Effector memory CD8-positive, alpha-beta T cell (primary cell): Measurements from ENCODE around the gene CIC.
"Not testable (repeated sequence)": the region's sequence is repeated elsewhere in the genome, so short reads cannot be mapped to it uniquely, and the experiment has no call there.

Source experiments
- ATAC-seq: fragments of 150-1000 bp; cut with Tn5 transposase; replicated peaks from 2 replicates; pipeline ENCODE4 v1.10.0; 2021; ENCODE audit warnings: mild to moderate bottlenecking, moderate library complexity
- DNase-seq, 3 experiments: peaks; one replicate each; pipeline ENCODE4 v3.0.0; 2021
- H3K27ac Mint-ChIP-seq, 2 donors: one replicate each; pipeline ENCODE4 v1.8.0; 2022; ENCODE audit warnings: mild to moderate bottlenecking in 2 of 2, mixed read lengths in 2 of 2, moderate library complexity in 2 of 2
- H3K27me3 Mint-ChIP-seq, 2 donors: one replicate each; pipeline ENCODE4 v1.8.0; 2022; ENCODE audit warnings: mixed read lengths in 2 of 2
- H3K36me3 Mint-ChIP-seq: one replicate; pipeline ENCODE4 v1.8.0; 2022; ENCODE audit warnings: mild to moderate bottlenecking, moderate library complexity, mixed read lengths; ENCODE audit not compliant: insufficient read depth
- H3K4me1 Mint-ChIP-seq, 2 donors: one replicate each; pipeline ENCODE4 v1.8.0; 2022; ENCODE audit warnings: low read depth in 2 of 2, mixed read lengths in 2 of 2
- H3K4me3 Mint-ChIP-seq, 2 donors: one replicate each; pipeline ENCODE4 v1.8.0; 2022; ENCODE audit warnings: mild to moderate bottlenecking in 2 of 2, mixed read lengths in 2 of 2, moderate library complexity in 2 of 2
- H3K9me3 Mint-ChIP-seq, 2 donors: one replicate each; pipeline ENCODE4 v1.8.0; 2022; ENCODE audit warnings: mixed read lengths in 2 of 2

The CIC gene

DNA sequence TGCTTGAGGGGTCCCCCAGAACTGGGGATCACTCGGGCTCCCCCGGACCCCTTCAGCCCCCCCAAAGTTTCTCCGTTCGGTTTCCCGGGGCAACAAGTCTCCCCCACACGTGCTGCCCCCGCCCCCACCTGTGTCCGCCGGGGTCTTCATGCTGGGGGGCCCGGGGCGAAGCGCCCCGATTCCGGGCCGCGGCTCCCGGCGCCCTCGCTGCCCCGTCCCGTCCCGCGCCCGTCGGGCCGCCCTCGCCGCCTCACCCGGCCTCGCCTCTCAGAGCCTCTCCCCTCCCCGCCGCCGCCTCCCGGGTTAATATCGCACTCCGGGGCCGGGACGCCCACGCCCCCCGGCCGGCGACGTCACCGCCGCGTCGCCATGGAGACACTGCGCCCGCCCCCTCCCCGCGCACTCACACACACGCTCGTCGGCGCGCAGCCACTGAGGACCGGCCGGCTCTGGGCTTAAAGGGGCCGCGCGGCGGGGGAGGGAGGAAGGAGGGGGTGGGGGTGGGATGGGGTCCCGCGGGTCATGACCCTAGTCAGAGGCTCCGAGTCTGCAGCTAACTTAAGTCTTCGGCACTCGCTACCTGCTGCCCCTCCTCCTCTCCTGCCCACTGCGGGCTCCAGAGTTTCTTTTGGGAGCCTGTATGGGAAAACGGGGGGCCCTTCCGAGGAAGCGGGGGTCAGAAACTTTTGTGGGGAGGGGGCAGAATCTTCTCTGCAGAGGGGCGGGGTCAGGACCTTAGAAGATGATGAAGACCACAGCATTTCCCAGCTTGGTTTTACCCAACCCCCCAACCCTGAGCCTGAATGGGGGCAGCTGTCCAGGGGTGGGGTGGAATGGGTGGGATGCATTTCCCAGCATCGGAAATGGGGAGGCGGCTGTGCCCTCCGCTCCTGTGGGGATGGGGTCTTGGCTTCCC, 13.9 kb upstream of the CIC start, which contains the start of gene ERF:
Gene ERF (minus strand): TSS at position 279 of the 916 bp plus-strand sequence. CDS start 129 bp downstream, at position 150.
- peak; percentile 93 for DNase-seq

GRCh38 chr19:42255766-42256745, 13.0 kb upstream of the CIC start:
- ATAC-seq (no peak), DNase-seq (no peak)

More for the DNA sequence above, 13.9 kb upstream of the CIC start, which contains the start of gene ERF:
- peak; percentile 82 for ATAC-seq
- H3K36me3 Mint-ChIP-seq = peaks cover 27% of the 10 kb centered on the region
- peak within 1 kb of the TSS; percentile 56 to 67 for H3K27ac Mint-ChIP-seq
- H3K4me3 Mint-ChIP-seq = peak within 1 kb of the TSS; percentile 86 to 96
- no peaks in the 10 kb centered on the region for H3K9me3 Mint-ChIP-seq
- no peaks in the 10 kb centered on the region for H3K27me3 Mint-ChIP-seq
- H3K4me1 Mint-ChIP-seq = peaks cover 24 to 25% of the 10 kb centered on the region in 2 donors

GRCh38 chr19:42257842-42258241, 11.2 kb upstream of the CIC start:
- peaks cover 9 to 10% of the 10 kb centered on the region in 2 donors for H3K4me1 Mint-ChIP-seq
- DNase-seq, H3K27ac Mint-ChIP-seq, H3K4me3 Mint-ChIP-seq, ATAC-seq, H3K27me3 Mint-ChIP-seq, H3K9me3 Mint-ChIP-seq: not testable (repeated sequence)
- H3K36me3 Mint-ChIP-seq = peaks cover 14% of the 10 kb centered on the region

More at GRCh38 chr19:42255766-42256745, 13.0 kb upstream of the CIC start:
- Mint-ChIP-seq H3K36me3 (peaks cover 18% of the 10 kb centered on the region), H3K9me3 (no peaks in the 10 kb centered on the region), H3K4me3 (peak overlapping the region; percentile 86 to 96), H3K27me3 (no peaks in the 10 kb centered on the region), H3K4me1 (peaks cover 22 to 24% of the 10 kb centered on the region in 2 donors), H3K27ac (peak overlapping the region; percentile 56 to 67)

DNA sequence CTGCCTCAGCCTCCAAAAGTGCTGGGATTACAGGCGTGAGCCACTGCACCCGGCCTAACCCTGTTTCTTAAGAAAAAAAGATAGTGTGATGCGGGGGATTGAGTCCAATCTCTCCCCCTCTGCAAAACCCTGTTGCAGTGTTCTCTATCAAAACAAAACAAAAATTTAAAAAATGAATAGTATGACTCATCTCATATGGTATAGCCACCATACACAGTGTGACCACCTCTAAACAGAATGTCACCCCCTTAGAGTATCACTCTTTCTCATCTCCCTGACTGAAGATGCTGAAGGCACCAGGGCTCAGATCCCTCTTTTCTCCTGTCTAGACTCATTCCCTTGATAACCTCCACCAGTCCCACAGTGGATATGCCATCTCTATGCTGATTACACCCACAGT, 7.3 kb upstream of the CIC start:
- ATAC-seq (no peak), DNase-seq (no peak)
- Mint-ChIP-seq H3K4me1 (no peaks in the 10 kb centered on the region), H3K4me3 (no peak overlapping the region), H3K36me3 (no peaks in the 10 kb centered on the region), H3K27ac (no peak overlapping the region), H3K27me3 (no peaks in the 10 kb centered on the region), H3K9me3 (no peaks in the 10 kb centered on the region)

- not testable (repeated sequence) for ATAC-seq, H3K4me3 Mint-ChIP-seq, DNase-seq, H3K27me3 Mint-ChIP-seq, H3K9me3 Mint-ChIP-seq, H3K27ac Mint-ChIP-seq
- Mint-ChIP-seq H3K4me1 (peaks cover 9 to 23% of the 10 kb centered on the region in 2 donors), H3K36me3 (peaks cover 10% of the 10 kb centered on the region)
Observed at GRCh38 chr19:42266105-42266504, 2.9 kb upstream of the CIC start.

DNA sequence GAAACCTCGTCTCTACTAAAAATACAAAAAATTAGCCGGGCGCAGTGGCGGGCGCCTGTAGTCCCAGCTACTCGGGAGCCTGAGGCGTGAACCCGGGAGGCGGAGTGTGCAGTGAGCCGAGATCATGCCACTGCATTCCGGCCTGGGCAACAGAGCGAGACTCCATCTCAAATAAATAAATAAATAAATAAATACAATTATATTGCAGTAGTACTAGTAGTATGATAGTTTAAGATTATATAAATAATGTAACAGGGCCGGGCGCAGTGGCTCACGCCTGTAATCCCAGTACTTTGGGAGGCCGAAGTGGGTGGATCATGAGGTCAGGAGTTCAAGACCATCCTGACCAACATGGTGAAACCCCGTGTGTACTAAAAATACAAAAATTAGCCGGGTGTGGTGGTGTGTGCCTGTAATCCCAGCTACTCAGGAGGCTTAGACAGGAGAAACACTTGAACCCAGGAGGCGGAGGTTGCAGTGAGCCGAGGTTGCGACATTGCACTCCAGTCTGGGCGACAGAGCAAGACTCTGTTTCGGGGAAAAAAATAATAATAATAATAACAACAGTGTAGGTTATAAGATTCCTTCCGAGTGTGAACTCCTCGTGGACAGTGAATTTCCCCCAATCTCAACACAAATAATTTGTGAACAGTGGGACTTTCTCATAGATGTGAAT, 2.0 kb upstream of the CIC start:
- ATAC-seq, H3K4me3 Mint-ChIP-seq, H3K9me3 Mint-ChIP-seq, H3K27ac Mint-ChIP-seq, H3K27me3 Mint-ChIP-seq, DNase-seq: not testable (repeated sequence)
- Mint-ChIP-seq H3K36me3 (peaks cover 15% of the 10 kb centered on the region), H3K4me1 (peaks cover 14 to 29% of the 10 kb centered on the region in 2 donors)

DNA sequence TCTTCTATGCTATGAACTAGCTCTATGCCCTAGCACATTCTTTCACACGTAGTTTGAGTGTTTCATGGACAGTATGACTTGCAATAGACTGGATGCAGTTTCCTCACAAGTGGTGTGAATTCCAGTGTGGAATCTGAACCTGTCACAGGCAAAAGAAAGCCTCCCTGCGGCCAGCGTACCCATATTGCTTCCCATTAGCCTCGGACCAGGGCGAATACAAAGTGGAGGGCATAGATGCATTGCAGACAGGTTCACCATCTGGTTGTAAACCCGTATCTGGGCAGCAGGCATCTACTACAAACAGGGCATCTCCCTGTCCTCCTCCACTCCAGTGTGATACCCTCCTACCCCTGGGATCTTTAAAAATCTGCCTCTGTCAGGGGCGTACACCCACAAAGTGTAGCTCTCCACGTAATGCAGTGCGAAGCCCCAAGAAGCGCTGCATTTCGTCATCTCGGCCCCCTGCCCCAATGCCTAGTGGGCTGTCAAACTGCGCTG, 1.4 kb upstream of the CIC start:
- peaks cover 14 to 29% of the 10 kb centered on the region in 2 donors for H3K4me1 Mint-ChIP-seq
- no peaks in the 10 kb centered on the region for H3K27me3 Mint-ChIP-seq
- DNase-seq (no peak), ATAC-seq (no peak)
- peaks cover 20% of the 10 kb centered on the region for H3K36me3 Mint-ChIP-seq
- H3K27ac Mint-ChIP-seq = no peak overlapping the region
- H3K4me3 Mint-ChIP-seq = no peak overlapping the region
- H3K9me3 Mint-ChIP-seq = no peaks in the 10 kb centered on the region

GRCh38 chr19:42268142-42268703, 829 bp upstream of the CIC start:
- H3K27me3 Mint-ChIP-seq = no peaks in the 10 kb centered on the region
- H3K27ac Mint-ChIP-seq = no peak overlapping the region
- ATAC-seq (peak; percentile 58), DNase-seq (peak in 2 of 3 experiments; percentile 98 to 99)
- H3K4me3 Mint-ChIP-seq = no peak overlapping the region
- no peaks in the 10 kb centered on the region for H3K9me3 Mint-ChIP-seq
- peaks cover 14 to 29% of the 10 kb centered on the region in 2 donors for H3K4me1 Mint-ChIP-seq
- peaks cover 21% of the 10 kb centered on the region for H3K36me3 Mint-ChIP-seq

DNA sequence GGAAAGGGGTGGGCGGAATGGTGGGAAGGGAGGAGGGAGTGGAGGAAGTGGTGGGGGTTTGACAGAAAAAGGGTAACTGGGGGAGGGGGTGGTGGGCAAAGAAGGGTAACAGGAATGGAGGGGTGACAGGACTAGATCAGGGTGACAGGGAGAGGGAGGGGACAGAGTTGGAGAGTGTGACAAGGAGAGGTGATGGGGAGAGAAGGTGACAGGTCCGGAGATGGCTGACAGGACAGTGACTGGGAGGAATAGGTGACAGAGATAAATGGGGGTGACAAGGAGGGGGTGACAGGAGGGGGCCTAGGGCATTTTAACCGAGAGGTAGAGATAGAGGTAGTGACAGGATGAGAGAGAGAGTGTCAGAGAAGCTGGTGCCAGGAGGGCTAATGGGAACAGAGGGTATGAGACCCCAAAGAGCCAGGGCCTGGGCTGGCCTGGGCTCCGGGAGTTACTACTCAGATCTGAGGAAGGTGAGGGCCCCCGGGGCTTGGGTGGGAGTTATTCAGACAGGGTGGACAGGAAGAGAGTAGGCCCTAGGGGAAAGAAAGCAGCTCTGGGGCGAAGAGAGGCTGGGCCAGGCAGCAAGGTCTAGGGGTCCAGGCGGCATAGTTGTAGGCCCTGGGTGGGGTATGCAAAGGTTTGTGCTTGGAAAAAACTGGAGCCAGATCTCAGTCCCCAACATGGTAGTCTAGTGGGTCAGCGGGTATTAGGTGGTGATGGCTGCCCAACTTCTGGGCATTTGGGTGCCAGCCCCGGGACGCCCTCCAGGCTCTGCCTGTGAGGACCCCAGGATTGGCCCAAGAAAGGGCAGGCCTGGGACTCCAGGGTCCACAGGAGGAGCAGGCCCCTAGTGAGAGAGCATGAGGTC, 660 bp downstream of the CIC start:
- H3K36me3 Mint-ChIP-seq = peaks cover 29% of the 10 kb centered on the region
- no peak overlapping the region for H3K27ac Mint-ChIP-seq
- no peak overlapping the region for H3K4me3 Mint-ChIP-seq
- no peaks in the 10 kb centered on the region for H3K27me3 Mint-ChIP-seq
- DNase-seq (no peak), ATAC-seq (no peak)
- no peaks in the 10 kb centered on the region for H3K9me3 Mint-ChIP-seq
- peaks cover 19 to 29% of the 10 kb centered on the region in 2 donors for H3K4me1 Mint-ChIP-seq

GRCh38 chr19:42270346-42271044, 1.4 kb downstream of the CIC start:
- H3K4me1 Mint-ChIP-seq = peaks cover 26 to 34% of the 10 kb centered on the region in 2 donors
- peaks cover 32% of the 10 kb centered on the region for H3K36me3 Mint-ChIP-seq
- no peak overlapping the region for H3K4me3 Mint-ChIP-seq
- H3K27me3 Mint-ChIP-seq = no peaks in the 10 kb centered on the region
- DNase-seq (peak; percentile 68 to 73 (median 73)), ATAC-seq (peak; percentile 23)
- H3K27ac Mint-ChIP-seq = no peak overlapping the region
- no peaks in the 10 kb centered on the region for H3K9me3 Mint-ChIP-seq

- peaks cover 30 to 38% of the 10 kb centered on the region in 2 donors for H3K4me1 Mint-ChIP-seq
- H3K4me3 Mint-ChIP-seq = no peak overlapping the region
- no peak overlapping the region for H3K27ac Mint-ChIP-seq
- DNase-seq (no peak), ATAC-seq (no peak)
- H3K36me3 Mint-ChIP-seq = peaks cover 34% of the 10 kb centered on the region
- no peaks in the 10 kb centered on the region for H3K27me3 Mint-ChIP-seq
- no peaks in the 10 kb centered on the region for H3K9me3 Mint-ChIP-seq
Observed at GRCh38 chr19:42271045-42271419, 2.0 kb downstream of the CIC start.
